Activated gamma-delta T cell (primary cell): ENCODE measurements around the gene CCDC92.
"Not testable (repeated sequence)": the region's sequence is repeated elsewhere in the genome, so short reads cannot be mapped to it uniquely, and the experiment has no call there.

Experiments
- DNase-seq: peaks from one replicate; lab custom pipeline; 2025; lab: John Stamatoyannopoulos, UW

CCDC92 gene

DNA sequence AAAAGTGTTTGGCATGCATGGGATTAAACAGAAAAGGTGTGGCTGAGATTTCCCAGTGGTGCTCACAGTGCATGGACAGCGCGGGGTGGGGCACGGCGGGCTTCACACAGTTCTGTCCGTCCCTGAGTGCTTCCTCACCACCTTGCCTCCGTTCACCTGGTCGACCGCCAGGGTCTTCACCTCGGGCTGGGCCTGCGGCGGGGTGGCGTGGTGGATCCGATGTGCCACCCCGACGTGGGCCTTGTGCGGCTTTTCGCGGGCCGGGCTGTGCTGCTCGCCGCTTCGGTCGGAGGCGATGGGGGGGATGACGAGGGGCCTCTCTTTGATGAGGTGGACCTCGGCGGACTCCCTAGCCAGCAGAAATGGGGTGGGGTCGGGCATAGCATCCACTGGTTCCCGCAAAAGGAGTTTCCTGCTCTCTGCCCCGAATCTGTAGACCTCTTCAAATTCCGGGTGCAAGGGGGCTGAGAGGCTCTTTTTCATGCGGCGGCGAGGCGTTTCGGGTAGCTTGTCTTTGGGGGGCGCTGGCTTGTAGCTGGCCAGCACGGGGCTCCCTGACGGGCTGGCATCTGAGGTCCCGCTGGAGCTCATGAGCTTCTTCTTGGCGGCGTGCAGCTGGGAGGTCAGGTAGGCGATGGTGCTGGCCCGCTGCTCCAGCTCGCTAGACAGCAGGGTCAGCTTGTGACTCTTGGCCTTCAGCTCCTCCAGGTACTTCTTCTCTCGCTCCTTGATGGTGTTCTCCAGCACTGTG lies 35.5 kb downstream of the CCDC92 start:
- no peak for DNase-seq

DNA sequence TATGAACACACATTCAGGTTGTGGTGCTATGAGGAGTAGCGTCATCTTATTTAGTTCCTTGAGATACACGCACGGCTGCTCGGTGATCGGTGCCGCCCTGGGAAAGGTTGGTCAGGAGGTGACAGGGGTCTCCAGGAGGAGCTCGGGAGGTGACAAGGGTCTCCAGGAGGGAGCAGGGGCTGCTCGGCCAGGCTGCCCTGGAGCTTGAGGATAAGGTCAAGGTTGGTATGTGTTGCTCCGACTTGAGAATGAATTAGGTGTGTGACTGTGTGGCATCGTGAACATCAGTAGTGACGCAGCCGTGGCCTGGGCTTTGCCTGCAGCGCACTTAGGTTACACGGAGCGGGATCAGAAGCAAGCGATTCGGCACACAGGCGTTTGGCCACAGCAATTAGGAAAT lies 36.2 kb downstream of the CCDC92 start:
- DNase-seq, result no peak

GRCh38 chr12:123935956-123936355 lies 36.7 kb downstream of the CCDC92 start:
- DNase-seq, result no peak

GRCh38 chr12:123934829-123935228 lies 37.8 kb downstream of the CCDC92 start:
- no peak for DNase-seq

DNA sequence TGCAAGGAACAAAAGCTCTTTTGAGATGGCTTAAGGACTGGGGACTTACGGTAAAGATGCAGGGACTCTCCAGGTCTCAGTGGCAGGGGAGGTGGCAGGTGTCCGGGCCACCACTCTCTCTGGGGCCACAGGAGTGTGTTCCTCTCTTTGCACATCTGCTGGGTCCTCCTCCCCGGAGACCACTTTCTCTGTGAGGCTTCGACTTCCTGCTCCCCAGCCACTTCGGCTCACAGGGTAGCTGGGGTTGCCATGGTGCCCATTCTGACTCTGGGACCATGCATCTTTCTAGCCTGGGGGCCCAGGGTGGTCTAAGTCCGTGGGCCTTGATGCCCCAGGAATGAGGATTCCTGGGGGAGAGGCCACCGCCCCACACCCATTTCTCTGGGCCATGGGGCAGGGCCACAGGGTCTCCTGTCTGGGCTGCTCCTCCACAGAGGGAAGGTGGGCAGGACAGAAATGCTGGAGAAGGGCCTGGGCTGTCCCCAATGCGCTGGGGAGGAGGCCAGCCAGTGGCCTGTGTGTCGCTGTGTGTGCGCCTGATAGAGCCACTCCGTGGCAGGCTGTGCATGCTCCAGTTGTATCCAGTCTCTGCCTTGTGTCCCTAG lies 38.5 kb downstream of the CCDC92 start:
- no peak for DNase-seq

- no peak for DNase-seq
Measured at GRCh38 chr12:123933214-123933613, 39.4 kb downstream of the CCDC92 start.

- DNase-seq, result no peak
Measured at GRCh38 chr12:123931686-123932321, 40.8 kb downstream of the CCDC92 start.

DNA sequence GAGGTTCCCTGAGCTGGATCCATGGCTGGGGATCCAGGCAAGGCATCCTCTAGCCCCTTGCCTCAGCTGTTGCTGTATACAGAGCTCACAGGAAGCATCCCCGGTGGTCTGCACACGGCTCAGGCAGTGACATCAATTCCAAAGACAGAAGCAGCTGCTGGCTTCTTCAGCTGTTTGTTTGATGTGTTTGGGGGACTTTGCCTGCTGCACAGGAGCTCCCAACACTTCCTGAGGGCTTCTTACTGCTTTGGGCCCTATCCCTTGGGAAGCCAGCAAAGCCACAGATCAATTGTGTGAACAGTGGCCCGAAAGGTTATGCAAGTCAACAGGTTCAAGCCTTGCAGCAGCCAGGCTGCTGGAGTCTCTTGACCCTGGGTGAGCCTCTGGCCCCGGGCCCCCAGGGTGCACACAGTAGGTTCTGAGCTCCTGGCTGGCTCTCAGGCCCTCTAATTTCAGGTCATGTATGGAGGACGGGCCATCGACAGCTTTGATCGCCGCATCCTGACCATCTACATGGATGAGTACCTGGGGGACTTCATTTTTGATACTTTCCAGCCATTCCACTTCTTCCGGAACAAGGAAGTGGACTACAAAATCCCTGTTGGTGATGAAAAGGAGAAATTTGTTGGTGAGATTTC lies 42.6 kb downstream of the CCDC92 start:
- no peak for DNase-seq

GRCh38 chr12:123928897-123929296 lies 43.7 kb downstream of the CCDC92 start:
- DNase-seq, result no peak

DNA sequence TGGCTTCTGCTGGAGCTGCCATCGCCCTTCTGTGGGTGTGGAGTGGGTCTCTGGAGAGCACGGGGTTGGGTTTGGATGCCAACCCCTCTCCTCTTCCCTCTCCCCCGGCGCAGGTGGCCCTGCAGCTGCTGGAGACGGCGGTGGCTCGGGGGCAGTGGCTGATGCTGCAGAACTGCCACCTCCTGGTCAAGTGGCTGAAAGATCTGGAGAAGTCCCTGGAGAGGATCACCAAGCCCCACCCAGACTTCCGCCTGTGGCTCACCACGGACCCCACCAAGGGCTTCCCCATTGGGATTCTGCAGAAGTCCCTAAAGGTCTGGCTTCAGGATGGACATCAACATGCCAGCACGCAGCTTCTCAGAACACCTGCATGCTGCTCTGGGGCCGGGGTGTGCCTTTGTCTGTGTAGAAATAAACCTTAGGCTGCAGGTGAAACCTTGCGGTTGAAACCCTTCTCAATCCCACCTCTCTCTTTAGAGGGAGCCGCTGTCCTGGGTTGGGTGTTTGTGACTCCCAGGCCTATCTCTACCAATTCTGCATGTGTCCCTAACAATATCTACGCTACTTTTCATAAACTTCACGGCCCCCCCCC lies 44.3 kb downstream of the CCDC92 start:
- DNase-seq, result no peak

DNA sequence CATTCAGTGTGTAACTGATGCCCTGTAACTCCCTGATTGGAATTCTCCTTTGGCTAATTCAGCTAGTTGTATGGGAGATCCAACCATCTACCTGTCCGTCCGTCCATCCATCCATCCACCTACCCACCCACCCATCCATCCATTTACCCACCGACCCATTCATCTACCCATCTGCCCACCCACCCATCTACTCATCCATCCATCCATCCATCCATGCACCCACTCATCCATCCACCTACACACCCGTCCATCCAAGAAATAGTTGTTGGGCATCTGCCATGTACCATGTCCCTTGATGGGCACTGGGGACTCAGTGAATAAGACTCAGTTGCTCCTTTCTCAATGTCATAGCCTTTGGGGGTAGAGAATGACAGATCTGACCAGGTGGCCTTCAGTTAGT lies 48.1 kb downstream of the CCDC92 start:
- DNase-seq, result no peak

DNA sequence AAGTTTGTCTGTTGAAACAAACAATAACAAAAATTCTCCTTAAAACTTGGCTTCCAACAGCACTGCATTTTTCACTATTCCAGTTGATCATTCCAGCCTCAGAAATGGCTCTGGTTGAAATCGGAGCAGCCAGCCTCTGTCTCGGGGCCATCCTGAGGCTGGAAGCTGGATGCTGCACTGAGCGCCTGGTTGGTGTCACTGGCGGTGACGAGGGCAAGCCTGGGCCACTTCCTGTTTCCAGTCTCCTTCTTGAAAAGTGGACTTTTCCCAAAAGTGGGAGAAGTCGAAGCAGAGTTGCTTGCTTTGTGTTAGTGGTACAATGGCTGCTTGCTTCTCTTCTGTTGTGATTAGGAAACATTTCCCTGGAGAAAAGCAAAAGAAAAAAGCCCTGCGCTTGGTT lies 48.7 kb downstream of the CCDC92 start:
- no peak for DNase-seq

DNA sequence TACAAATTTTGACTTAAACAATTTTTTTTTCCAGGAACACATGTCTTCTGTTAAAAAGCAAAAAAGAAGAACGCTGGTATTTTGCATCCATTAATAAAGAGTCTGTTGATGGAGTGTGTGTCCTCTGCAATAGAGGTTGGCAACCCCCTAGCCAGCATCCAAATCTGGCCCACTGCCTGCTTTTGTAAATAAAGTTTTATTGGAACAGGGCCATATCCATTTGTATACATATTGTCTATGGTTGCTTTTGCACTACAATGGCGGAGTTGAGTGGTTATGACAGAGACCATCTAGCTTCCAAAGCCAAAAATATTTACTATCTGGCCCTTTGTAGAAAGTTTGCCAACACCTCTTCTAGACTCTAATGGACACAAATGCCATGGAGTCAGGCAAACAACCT lies 49.6 kb downstream of the CCDC92 start:
- no peak for DNase-seq

DNA sequence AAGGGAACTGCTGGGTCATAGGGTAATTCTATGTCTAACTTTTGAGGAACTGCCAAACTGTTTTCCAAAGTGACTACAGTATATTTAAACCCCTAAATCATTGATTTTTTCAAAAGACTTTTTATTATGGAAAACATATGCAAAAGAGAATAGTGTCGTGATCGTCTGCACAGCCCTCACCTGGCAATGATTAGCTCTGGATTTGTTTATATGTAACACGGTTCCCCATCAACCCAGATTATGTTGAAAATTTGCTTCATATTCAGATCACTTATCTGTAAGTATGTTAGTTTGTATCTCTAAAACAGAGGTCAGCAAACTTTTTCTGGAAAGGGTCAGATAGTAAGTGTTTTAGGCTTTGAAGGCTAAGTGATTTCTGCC lies 52.7 kb downstream of the CCDC92 start:
- DNase-seq, result no peak

- no peak for DNase-seq
Measured at GRCh38 chr12:123917337-123917850, 55.2 kb downstream of the CCDC92 start.

- DNase-seq, result no peak
Measured at GRCh38 chr12:123916729-123917128, 55.9 kb downstream of the CCDC92 start.

- DNase-seq, result no peak
Measured at GRCh38 chr12:123914726-123915333, 57.8 kb downstream of the CCDC92 start.

GRCh38 chr12:123912415-123913380 lies 59.9 kb downstream of the CCDC92 start:
- no peak for DNase-seq

DNA sequence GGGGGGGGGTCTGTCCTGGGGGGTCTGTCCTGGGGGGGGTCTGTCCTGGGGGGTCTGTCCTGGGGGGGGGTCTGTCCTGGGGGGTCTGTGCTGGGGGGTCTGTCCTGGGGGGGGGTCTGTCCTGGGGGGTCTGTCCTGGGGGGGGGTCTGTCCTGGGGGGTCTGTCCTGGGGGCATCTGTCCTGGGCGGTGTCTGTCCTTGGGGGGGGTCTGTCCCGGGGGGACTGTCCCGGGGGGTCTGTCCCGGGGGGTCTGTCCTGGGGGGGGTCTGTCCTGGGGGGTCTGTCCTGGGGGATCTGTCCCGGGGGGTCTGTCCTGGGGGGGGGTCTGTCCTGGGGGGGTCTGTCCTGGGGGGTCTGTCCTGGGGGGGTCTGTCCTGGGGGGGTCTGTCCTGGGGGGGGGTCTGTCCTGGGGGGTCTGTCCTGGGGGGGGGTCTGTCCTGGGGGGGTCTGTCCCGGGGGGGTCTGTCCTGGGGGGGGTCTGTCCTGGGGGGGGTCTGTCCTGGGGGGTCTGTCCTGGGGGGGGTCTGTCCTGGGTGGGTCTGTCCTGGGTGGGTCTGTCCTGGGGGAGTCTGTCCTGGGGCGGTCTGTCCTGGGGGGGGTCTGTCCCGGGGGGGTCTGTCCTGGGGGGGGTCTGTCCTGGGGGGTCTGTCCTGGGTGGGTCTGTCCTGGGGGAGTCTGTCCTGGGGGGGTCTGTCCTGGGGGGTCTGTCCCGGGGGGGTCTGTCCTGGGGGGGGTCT lies 60.8 kb downstream of the CCDC92 start:
- not testable (repeated sequence) for DNase-seq

DNA sequence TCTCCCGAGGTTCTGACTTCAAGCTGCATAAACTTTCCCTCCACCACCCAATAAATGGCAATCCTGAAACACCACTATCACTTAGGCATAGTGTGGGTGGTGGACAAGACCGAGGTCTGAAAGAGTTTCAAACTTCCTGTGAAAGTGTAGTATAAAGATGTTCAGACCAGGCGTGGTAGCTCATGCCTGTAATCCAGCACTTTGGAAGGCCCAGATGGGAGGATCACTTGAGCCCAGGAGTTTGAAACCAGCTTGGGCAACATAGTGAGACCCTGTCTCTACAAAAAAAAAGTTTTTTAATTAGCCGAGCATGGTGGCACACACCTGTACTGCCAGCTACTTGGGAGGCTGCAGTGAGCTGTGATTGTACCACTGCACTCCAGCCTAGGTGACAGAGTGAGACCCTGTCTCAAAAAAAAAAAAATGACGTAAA lies 61.9 kb downstream of the CCDC92 start:
- no peak for DNase-seq
